HepG2 (cell line): Measurements from ENCODE around the gene HPS3. TPM values are rescaled to one million over a fixed set of nuclear protein-coding genes. Genes with fewer than 3 reads are reported as not detected.

Source experiments
- ATAC-seq: fragments of 200-7000 bp; cut with Tn5 transposase; 3 replicates; pipeline ENCODE4 v1.9.1; 2020; ENCODE audit warnings: mild to moderate bottlenecking, moderate library complexity
- BruUV-seq: library from RNA; stranded (reverse); fragments of 400-500 nt; replicated peaks from 2 replicates; lab custom pipeline; 2021; lab: Mats Ljungman, UMichigan
- CTCF ChIA-PET: fragments of 300-600 bp; formaldehyde crosslinking; extraction: SDS; loops from one replicate; lab custom pipeline; 2021; ENCODE audit warnings: low total read pairs, inconsistent platforms, low intra/inter-chr PET ratio; lab: Yijun Ruan, JAX
- POLR2A ChIA-PET: fragments of 350-600 bp; sonication (Branson Sonifier 250); formaldehyde crosslinking; loops from one replicate; lab custom pipeline; 2020; ENCODE audit warnings: antibody characterized with exemption, inconsistent platforms; lab: Yijun Ruan, JAX
- DNase-seq: peaks from one replicate; pipeline ENCODE4 v3.0.0-alpha.2; 2015; ENCODE audit warnings: low spot score
- FAIRE-seq: peaks from 3 replicates; lab custom pipeline; 2011; peaks lifted over from hg19 to GRCh38; lab: Jason Lieb, UNC
- H2AFZ ChIP-seq: one replicate; pipeline ENCODE4 v1.6.1; 2011; ENCODE audit warnings: low read length, inconsistent platforms
- H3K27ac ChIP-seq: fragments of 300-600 bp; 3 replicates; pipeline ENCODE4 v1.8.0; 2011; ENCODE audit warnings: mixed run types, mild to moderate bottlenecking, mixed read lengths, low read length, inconsistent platforms; ENCODE audit not compliant: insufficient read depth; ENCODE audit errors: extremely low read length
- H3K27me3 ChIP-seq, 2 experiments: fragments of 200-600 bp in 1 of 2; 2 replicates in 1 of 2; 3 replicates in 1 of 2; pipeline versions ENCODE4 v1.6.0 to v1.8.0; 2011; ENCODE audit warnings: low read length in 2 of 2, mild to moderate bottlenecking in 2 of 2, moderate library complexity in 2 of 2, inconsistent platforms in 1 of 2; ENCODE audit not compliant: insufficient read depth in 2 of 2, control insufficient read depth in 1 of 2
- H3K36me3 ChIP-seq, 2 experiments: fragments of 200-600 bp in 1 of 2; replicated peaks in 1 of 2; 2 replicates in 1 of 2; 3 replicates in 1 of 2; pipeline versions ENCODE4 v1.5.1 to v1.8.0; 2011; ENCODE audit warnings: low read length in 2 of 2, inconsistent platforms in 1 of 2; ENCODE audit not compliant: insufficient read depth in 2 of 2, control insufficient read depth in 1 of 2
- H3K4me1 ChIP-seq: 2 replicates; pipeline ENCODE4 v1.5.1; 2012; ENCODE audit warnings: low read length, inconsistent platforms; ENCODE audit not compliant: insufficient read depth
- H3K4me2 ChIP-seq: 2 replicates; pipeline ENCODE4 v1.6.0; 2011; ENCODE audit warnings: low read depth, low read length, inconsistent platforms
- H3K4me3 ChIP-seq, 3 experiments: fragments of 200-600 bp in 1 of 3; sonication (generic), shearing (Covaris generic) in 1 of 3; replicated peaks in 1 of 3; 2 replicates each; pipeline ENCODE4 v1.5.1; 2011 to 2016; ENCODE audit warnings: low read length in 3 of 3, inconsistent platforms in 2 of 3, low read depth in 2 of 3, mild to moderate bottlenecking in 2 of 3, control low read depth in 1 of 3, mixed read lengths in 1 of 3; ENCODE audit not compliant: insufficient read depth in 1 of 3
- H3K79me2 ChIP-seq: one replicate; pipeline ENCODE4 v1.6.1; 2011; ENCODE audit warnings: low read length, inconsistent platforms; ENCODE audit not compliant: insufficient read depth
- H3K9ac ChIP-seq: 2 replicates; pipeline ENCODE4 v1.6.0; 2011; ENCODE audit warnings: mild to moderate bottlenecking, low read depth, low read length, inconsistent platforms; ENCODE audit not compliant: insufficient read depth
- H3K9me3 ChIP-seq: 2 replicates; pipeline ENCODE4 v1.5.1; 2012; ENCODE audit warnings: mild to moderate bottlenecking, low read length
- H4K20me1 ChIP-seq: 2 replicates; pipeline ENCODE4 v1.6.0; 2011; ENCODE audit warnings: inconsistent platforms, mild to moderate bottlenecking, low read length, moderate library complexity; ENCODE audit not compliant: insufficient read depth
- ARNT ChIP-seq: fragments of 450-650 bp; IDR thresholded peaks from 2 replicates; pipeline ENCODE4 v1.6.1; 2017
- HOXA7 ChIP-seq: sonication (generic); formaldehyde crosslinking; IDR thresholded peaks from 2 replicates; pipeline ENCODE4 v1.8.1; 2022; ENCODE audit warnings: mild to moderate bottlenecking, missing genetic modification reagents, moderate library complexity
- MXD4 ChIP-seq: IDR thresholded peaks from 2 replicates; pipeline ENCODE4 v1.6.1; 2016; ENCODE audit warnings: mild to moderate bottlenecking, missing biosample characterization, missing genetic modification reagents
- POLR2AphosphoS2 ChIP-seq: IDR thresholded peaks from 2 replicates; pipeline ENCODE4 v1.6.1; 2011; ENCODE audit warnings: low read depth, low read length, improper control_type of control experiment
- ZNF264 ChIP-seq: sonication (generic); formaldehyde crosslinking; IDR thresholded peaks from 2 replicates; pipeline ENCODE4 v1.4.0; 2020; ENCODE audit warnings: missing genetic modification reagents
- ZNF512 ChIP-seq: sonication (generic); formaldehyde crosslinking; IDR thresholded peaks from 2 replicates; pipeline ENCODE4 v1.4.0; 2020; ENCODE audit warnings: mild to moderate bottlenecking, missing genetic modification reagents
- ZNF598 ChIP-seq: sonication (generic); formaldehyde crosslinking; IDR thresholded peaks from 2 replicates; pipeline ENCODE4 v1.5.1; 2020; ENCODE audit warnings: mild to moderate bottlenecking, missing genetic modification reagents, borderline replicate concordance
- ZNF703 ChIP-seq: sonication (generic); formaldehyde crosslinking; IDR thresholded peaks from 2 replicates; pipeline ENCODE4 v1.5.1; 2020; ENCODE audit warnings: missing genetic modification reagents, mild to moderate bottlenecking, moderate library complexity, borderline replicate concordance
- ZSCAN21 ChIP-seq: sonication (generic); formaldehyde crosslinking; IDR thresholded peaks from 2 replicates; pipeline ENCODE4 v1.8.0; 2022; ENCODE audit warnings: mild to moderate bottlenecking, missing genetic modification reagents, moderate library complexity, borderline replicate concordance
- WGBS: methylation state at CpG from one replicate; pipeline ENCODE4 v1.1.6; 2017; ENCODE audit warnings: low lambda C conversion rate; 5-methylcytosine and 5-hydroxymethylcytosine counted together
- in situ Hi-C: cut with HindIII; loops from 2 replicates; pipeline ENCODE4 v1.10.0; 2017; ENCODE audit warnings: low pct_unique_long_range_greater_than_20kb; ENCODE audit not compliant: extremely low pct_ligation_motif_present
- intact Hi-C: fragments of 100-400 bp; cut with micrococcal nuclease; formaldehyde crosslinking; loops from one replicate; pipeline ENCODE4 v1.10.0; 2022; ENCODE audit not compliant: unreplicated experiment
- polyA plus RNA-seq, 8 experiments: library from polyadenylated mRNA; depleted of rRNA in 3 of 8; stranded (reverse) in 7 of 8; unstranded in 1 of 8; fragments of >200 nt; fragmentation: Illumina TruSeq in 4 of 8; extraction: Trizol in 4 of 8; gene quantifications; 2 replicates each; pipeline versions ENCODE4 v1.2.1 to v1.2.3, GENCODE V29; 2011 to 2016; ENCODE audit warnings: low read depth in 4 of 8, missing spikeins in 1 of 8, mixed read lengths in 1 of 8; ENCODE audit not compliant: insufficient read depth in 1 of 8
- total RNA-seq, 5 experiments: library from RNA; depleted of rRNA; stranded (reverse); fragments of >200 nt; fragmentation: Illumina TruSeq; extraction: Trizol; gene quantifications; 2 replicates each; pipeline ENCODE4 v1.2.3, GENCODE V29; 2016; ENCODE audit warnings: low read depth in 1 of 5
- TF ChIP-seq, protein P1 (sequence below): sonication (generic); formaldehyde crosslinking; IDR thresholded peaks from 2 replicates; pipeline ENCODE4 v1.4.0; 2020; ENCODE audit warnings: missing genetic modification reagents, borderline replicate concordance
- TF ChIP-seq, protein P2 (sequence below): sonication (generic); formaldehyde crosslinking; IDR thresholded peaks from 2 replicates; pipeline ENCODE4 v1.5.0; 2020; ENCODE audit warnings: missing genetic modification reagents

Gene HPS3
- total and polyA plus RNA-seq, 2 of the 13 experiments (the other 11 are each of a cell fraction or from before 2014, with no cell fraction given) = 9.5 to 18.9 TPM

DNA sequence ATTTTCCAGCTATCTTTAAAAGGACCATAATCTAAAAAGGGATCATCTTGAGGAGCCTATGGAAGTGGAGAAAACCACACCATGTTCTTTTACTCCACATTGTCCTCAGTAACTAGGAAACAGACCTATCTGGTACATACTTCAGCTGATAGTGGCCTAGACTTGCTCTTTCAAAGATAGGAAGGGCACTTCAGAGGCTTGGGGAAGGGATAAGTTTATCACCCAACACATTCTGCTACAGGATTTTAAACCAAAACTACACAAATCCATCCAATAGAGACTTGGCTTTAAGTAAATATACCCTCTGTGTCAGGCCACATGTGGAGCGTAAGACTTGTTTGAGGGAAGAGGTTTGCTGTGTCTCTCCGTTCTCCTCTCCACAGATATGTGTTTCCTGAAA, 56.8 kb downstream of the HPS3 start:
- ChIA-PET POLR2A (no interaction called here), CTCF (no interaction called here)
- TF ChIP-seq HOXA7 (CRISPR knock-in tag) (no peak), ZSCAN21 (CRISPR knock-in tag) (no peak), ZNF264 (no peak), ARNT (no peak), POLR2AphosphoS2 (no peak), ZNF512 (CRISPR knock-in tag) (no peak), ZNF598 (CRISPR knock-in tag) (no peak), ZNF703 (no peak), MXD4 (CRISPR knock-in tag) (no peak)
- TF ChIP-seq, protein P1, sequence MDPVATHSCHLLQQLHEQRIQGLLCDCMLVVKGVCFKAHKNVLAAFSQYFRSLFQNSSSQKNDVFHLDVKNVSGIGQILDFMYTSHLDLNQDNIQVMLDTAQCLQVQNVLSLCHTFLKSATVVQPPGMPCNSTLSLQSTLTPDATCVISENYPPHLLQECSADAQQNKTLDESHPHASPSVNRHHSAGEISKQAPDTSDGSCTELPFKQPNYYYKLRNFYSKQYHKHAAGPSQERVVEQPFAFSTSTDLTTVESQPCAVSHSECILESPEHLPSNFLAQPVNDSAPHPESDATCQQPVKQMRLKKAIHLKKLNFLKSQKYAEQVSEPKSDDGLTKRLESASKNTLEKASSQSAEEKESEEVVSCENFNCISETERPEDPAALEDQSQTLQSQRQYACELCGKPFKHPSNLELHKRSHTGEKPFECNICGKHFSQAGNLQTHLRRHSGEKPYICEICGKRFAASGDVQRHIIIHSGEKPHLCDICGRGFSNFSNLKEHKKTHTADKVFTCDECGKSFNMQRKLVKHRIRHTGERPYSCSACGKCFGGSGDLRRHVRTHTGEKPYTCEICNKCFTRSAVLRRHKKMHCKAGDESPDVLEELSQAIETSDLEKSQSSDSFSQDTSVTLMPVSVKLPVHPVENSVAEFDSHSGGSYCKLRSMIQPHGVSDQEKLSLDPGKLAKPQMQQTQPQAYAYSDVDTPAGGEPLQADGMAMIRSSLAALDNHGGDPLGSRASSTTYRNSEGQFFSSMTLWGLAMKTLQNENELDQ (CRISPR knock-in tag) = no peak
- TF ChIP-seq, protein P2, sequence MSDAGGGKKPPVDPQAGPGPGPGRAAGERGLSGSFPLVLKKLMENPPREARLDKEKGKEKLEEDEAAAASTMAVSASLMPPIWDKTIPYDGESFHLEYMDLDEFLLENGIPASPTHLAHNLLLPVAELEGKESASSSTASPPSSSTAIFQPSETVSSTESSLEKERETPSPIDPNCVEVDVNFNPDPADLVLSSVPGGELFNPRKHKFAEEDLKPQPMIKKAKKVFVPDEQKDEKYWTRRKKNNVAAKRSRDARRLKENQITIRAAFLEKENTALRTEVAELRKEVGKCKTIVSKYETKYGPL = no peak
- 97% methylated on average over 2 of the region's 2 CpGs for WGBS
- DNase-seq = no peak
- FAIRE-seq = no peak
- ATAC-seq = no peak
- Histone ChIP-seq H3K9me3 (no peaks in the 10 kb centered on the region), H3K9ac (no peak overlapping the region), H2AFZ (no peak overlapping the region), H3K27me3 (no peaks in the 10 kb centered on the region), H3K36me3 (peaks cover 10 to 60% of the 10 kb centered on the region in 2 experiments), H3K4me1 (no peaks in the 10 kb centered on the region), H4K20me1 (no peaks in the 10 kb centered on the region), H3K27ac (no peak overlapping the region), H3K4me2 (no peak overlapping the region), H3K4me3 (no peak overlapping the region), H3K79me2 (no peaks in the 10 kb centered on the region)
- intact Hi-C loops = no loop called here
- in situ Hi-C loops = no loop called here
- BruUV-seq = no TSS peak
